Frontal cortex (tissue), 4 donors: ENCODE data around the gene RAB25. TPM values are rescaled to one million over a fixed set of nuclear protein-coding genes. Genes with fewer than 3 reads are reported as not detected.
"Not testable (repeated sequence)": the region's sequence is repeated elsewhere in the genome, so short reads cannot be mapped to it uniquely, and the experiment has no call there.

Experiments used
- DNase-seq, 2 donors: peaks; one replicate each; pipeline ENCODE4 v3.0.0; 2012; ENCODE audit warnings: low spot score in 2 of 2
- FAIRE-seq: peaks from 2 replicates; lab custom pipeline; 2012; peaks lifted over from hg19 to GRCh38; lab: Jason Lieb, UNC
- total RNA-seq: library from RNA; depleted of rRNA; stranded (reverse); fragments of >200 nt; gene quantifications from one replicate; pipeline ENCODE4 v1.2.3, GENCODE V29; 2014
- donor health status: control.
- donor health status: control.
- donor health status: control.

RAB25 gene
- total RNA-seq, 1 donor from 2014 or later: not detected

- FAIRE-seq: no peak
Measured at GRCh38 chr1:156112276-156113137, 51.5 kb downstream of the RAB25 start.

DNA sequence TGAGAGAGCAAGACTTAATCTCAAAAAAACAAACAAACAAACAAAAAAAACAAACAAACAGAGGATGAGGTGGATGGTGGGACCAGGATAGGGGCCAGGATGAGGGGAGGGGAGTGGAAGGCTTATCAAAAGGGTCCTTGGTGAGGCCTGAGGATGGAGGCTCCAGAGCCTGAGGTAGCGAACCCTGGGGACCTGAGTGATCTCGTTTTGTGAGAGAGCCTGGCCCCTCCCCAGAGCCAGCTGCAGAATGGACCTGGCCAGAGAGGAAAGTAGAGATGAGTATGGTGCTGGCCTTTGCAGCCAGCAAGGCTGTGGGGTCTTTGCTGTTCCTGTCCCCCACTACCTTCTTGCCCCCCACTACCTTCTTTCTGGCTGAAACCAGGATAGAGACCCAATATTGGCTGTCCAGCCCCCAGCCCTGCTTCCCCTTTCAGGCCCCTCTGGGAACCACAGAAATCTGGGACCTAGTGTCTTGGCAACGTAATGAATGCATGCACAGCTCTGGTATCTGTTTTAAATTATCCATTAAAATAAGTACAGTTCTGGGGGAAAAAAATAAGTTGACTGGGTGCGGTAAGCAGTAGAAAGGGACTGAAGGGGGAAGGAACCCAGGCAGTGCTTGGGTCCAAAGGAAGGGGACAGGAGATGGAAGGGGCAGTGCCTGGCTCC, 52.5 kb downstream of the RAB25 start:
- no peak for FAIRE-seq

More at GRCh38 chr1:156112276-156113137, 51.5 kb downstream of the RAB25 start:
- DNase-seq: no peak

DNA sequence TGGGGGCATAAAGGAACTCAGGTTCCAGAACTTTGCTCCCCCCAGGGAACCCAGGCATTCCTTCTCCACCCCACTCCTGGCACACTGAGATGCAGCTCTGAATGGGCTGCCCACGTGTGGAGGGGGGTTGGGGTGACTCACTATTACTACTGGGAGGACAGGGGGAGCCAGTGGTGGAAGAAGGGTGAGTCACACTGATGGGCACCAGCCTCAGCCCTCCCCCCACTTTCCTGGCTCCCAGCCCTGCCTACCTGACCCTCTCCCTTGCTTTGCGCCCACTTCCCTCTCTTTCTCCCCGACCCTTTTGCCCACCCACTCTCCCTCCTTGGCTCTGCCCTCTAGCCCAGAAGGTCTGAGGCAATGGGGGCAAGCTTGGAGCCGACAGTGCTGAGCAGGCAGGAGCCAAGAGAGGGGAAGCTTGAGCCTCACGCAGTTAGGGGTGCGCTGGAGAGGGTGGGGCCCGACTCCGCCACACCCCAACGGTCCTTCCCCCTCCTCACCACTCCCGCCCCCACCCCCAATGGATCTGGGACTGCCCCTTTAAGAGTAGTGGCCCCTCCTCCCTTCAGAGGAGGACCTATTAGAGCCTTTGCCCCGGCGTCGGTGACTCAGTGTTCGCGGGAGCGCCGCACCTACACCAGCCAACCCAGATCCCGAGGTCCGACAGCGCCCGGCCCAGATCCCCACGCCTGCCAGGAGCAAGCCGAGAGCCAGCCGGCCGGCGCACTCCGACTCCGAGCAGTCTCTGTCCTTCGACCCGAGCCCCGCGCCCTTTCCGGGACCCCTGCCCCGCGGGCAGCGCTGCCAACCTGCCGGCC, 53.4 kb downstream of the RAB25 start, which contains the start of gene LMNA:
Gene LMNA (plus strand): TSS at position 611 of the 818 bp plus-strand sequence. CDS start 208 bp downstream, outside the sequence.
- FAIRE-seq (no peak), DNase-seq (peak; percentile 85 to 92)

More for the DNA sequence above, 52.5 kb downstream of the RAB25 start:
- no peak for DNase-seq

GRCh38 chr1:156114919-156115513, 54.1 kb downstream of the RAB25 start:
- FAIRE-seq: no peak
- DNase-seq: peak in 1 of 2 donors; percentile 62

DNA sequence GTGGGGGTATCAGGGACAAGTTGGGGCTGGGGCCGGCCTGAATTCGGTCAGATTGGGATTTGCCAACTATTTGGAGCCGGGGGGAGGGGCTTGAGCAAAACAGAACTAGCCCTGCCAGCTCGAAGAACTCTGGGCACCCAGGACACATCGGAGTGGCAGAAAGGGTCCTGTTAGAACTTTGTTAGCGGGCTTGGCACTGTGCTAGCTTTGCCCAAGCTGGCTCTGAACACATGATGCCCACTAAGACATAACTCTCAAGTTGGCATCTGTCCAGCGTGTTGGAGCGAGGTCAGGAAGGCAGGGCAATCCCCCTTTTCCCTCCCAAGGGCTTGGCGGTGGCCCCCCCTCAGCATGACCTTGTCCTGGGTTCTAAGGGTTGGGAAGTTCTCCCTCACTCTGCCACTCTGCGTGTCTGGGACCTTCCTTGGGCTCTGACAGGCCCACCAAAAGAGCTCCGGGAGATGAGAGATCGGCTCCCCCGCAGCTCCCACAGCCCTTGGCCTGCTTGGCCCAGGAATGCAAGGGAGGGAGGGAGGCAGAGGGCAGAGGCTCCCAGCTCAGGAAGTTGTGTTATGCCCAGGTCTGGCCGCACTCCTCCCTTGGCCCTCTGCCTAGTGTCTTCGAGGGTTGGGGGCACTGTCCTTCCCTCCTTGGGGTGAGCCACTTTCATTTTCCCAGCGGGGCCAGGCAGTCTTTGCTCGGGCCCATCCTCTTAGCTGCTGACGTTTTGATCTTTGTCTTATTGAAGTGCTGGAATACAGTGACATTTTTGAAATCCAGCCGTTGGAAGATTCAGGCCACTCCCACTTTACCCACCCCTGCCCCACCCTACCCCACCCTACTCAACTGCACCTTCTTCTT, 54.8 kb downstream of the RAB25 start:
- no peak for FAIRE-seq
- DNase-seq: peak in 1 of 2 donors; percentile 62

DNA sequence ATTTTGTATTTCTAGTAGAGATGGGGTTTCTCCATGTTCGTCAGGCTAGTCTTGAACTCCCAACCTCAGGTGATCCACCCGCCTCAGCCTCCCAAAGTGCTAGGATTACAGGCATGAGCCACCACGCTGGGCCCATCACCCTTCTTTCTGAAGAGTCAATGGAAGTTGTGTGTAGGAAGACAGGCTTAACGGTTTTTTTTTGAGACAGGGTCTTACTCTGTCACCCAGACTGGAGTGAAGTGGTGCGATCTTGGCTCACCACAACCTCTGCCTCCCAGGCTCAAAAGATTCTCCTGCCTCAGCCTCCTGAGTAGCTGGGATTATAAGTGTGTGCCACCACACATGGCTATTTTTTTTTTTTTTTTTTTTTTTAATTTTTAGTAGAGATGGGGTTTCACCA, 55.8 kb downstream of the RAB25 start:
- not testable (repeated sequence) for DNase-seq, FAIRE-seq

- FAIRE-seq (no peak), DNase-seq (no peak)
Measured at GRCh38 chr1:156117414-156118176, 56.6 kb downstream of the RAB25 start.

GRCh38 chr1:156118177-156118868, 57.4 kb downstream of the RAB25 start:
- FAIRE-seq (no peak), DNase-seq (no peak)

DNA sequence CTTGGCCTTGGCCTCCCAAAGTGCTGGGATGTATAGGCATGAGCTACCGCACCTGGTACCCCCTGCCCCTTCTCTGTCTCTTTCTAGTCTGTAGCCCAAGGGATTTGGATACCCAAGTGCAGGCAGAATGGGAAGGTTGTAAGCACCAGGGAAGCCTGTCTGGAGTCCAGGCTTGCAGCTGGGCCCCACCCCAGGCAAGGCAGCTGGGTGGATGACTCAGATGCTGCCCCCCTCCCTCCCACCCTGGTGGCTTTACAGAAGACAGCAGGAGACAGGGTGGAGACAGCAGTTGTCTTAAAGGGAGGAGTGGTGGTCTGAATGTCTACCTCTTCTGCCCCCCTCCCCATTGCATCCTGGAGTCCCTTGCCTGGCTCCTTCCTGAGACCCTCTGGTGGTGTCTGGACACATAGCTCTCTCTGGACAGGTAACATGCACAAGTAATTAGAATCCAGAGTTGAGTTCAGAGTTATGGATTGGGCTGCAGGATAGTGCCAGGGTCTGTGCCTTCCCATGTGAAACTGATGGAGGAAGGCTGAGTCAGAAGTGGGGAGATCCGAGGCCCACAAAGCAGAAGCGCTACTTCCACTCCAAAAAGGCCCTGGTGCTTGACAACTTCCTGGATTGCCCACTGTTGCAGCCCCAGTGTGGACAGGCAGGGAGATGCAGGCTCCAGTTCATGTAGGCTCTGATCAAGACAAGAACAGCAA, 58.7 kb downstream of the RAB25 start:
- DNase-seq (no peak), FAIRE-seq (no peak)

Other genes with a start within 250 kb of the RAB25 start
- gene GON4L, start 203.9 kb upstream of the RAB25 start, total RNA-seq: 42.8 TPM
- 163 TPM for gene SYT11, start 201.6 kb upstream of the RAB25 start, total RNA-seq
- gene RIT1, start 149.8 kb upstream of the RAB25 start, total RNA-seq: 33.8 TPM
- gene KHDC4, start 126.7 kb upstream of the RAB25 start, total RNA-seq: 30.6 TPM
- gene RXFP4, start 119.5 kb upstream of the RAB25 start, total RNA-seq: not detected
- 99.5 TPM for gene ARHGEF2, start 82.6 kb upstream of the RAB25 start, total RNA-seq
- gene SSR2, start 40.2 kb upstream of the RAB25 start, total RNA-seq: 230 TPM
- 28.5 TPM for gene UBQLN4, start 7.4 kb upstream of the RAB25 start, total RNA-seq
- gene LAMTOR2, start 6.4 kb upstream of the RAB25 start, total RNA-seq: 36.3 TPM
- 43.2 TPM for gene MEX3A, start 21.3 kb downstream of the RAB25 start, total RNA-seq
- 14.3 TPM for gene LMNA, start 53.6 kb downstream of the RAB25 start, total RNA-seq
- gene SEMA4A, start 92.4 kb downstream of the RAB25 start, total RNA-seq: 22.0 TPM
- 8.6 TPM for gene SLC25A44, start 132.9 kb downstream of the RAB25 start, total RNA-seq
- gene PMF1, start 151.8 kb downstream of the RAB25 start, total RNA-seq: 26.5 TPM
- gene BGLAP, start 181.0 kb downstream of the RAB25 start, total RNA-seq: not detected
- gene PAQR6, start 186.9 kb downstream of the RAB25 start, total RNA-seq: 7.7 TPM
- gene SMG5, start 221.7 kb downstream of the RAB25 start, total RNA-seq: 27.3 TPM
- 0.41 TPM for gene TMEM79, start 223.2 kb downstream of the RAB25 start, total RNA-seq
- gene GLMP, start 234.5 kb downstream of the RAB25 start, total RNA-seq: 7.3 TPM
- gene VHLL, start 238.1 kb downstream of the RAB25 start, total RNA-seq: 0.82 TPM